HG02852 (cell line): Measurements from ENCODE around the gene DDX39A.
"Not testable (repeated sequence)": the region's sequence is repeated elsewhere in the genome, so short reads cannot be mapped to it uniquely, and the experiment has no call there.

Experiments
- ATAC-seq: cut with Tn5 transposase; IDR thresholded peaks from one replicate; pipeline ENCODE4 v1.9.1; 2021; ENCODE audit warnings: mild to moderate bottlenecking, moderate library complexity; ENCODE audit not compliant: unreplicated experiment

DDX39A gene

DNA sequence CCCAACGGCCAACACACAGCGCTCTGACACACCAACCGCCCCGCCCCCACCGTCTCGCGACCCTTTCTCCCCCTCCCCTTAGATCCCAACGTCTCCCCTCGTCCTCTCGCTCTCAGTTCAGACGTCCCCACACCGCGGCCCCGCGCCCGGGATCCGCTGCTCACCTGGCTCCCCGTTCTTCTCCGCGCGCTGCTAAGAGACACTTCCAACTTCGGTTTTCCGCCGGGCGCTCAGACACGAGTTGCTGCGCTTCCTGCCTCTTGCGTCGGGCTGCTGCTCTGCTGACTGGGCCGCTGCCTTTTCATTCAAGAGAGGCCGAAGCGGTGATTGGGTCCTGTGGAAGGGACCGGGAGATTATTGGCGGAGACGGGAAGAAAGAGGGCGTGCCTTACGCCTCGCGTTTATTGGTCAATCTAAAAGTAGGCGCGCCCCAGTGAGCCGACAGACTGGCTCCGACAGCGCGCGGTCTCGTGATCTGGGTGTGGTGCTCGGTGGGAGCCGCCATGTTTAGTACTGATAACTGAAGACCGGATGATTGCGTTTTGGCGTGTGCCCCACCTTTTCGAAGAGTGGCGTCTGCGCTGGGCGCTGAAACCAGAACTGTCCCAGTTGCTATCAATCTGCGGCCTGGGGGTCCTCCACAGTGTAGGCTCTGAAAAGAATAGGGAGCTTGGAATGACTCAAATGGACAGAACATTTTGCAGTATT lies at the start of gene DDX39A:
DDX39A (minus strand) TSS at position 236 of the 708 bp plus-strand sequence. CDS start 6,121 bp downstream, outside the sequence.
- ATAC-seq: peak; percentile 84

DNA sequence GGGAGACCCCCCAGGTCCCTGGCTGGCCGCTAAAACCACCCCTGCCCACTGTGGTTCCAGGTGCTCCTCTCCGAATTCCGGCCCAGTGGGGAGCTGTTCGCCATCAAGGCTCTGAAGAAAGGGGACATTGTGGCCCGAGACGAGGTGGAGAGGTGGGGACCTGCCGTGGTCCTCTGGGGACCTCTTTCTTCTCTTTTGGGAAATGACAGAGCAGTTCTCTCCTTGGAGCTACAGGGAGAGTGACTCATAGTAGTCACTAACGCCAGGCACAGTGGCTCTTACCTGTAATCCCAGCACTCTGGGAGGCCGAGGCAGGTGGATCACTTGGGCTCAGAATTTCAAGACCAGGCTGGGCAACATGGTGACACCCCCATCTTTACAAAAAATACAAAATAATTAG lies 48.7 kb upstream of the DDX39A start:
- no peak for ATAC-seq

DNA sequence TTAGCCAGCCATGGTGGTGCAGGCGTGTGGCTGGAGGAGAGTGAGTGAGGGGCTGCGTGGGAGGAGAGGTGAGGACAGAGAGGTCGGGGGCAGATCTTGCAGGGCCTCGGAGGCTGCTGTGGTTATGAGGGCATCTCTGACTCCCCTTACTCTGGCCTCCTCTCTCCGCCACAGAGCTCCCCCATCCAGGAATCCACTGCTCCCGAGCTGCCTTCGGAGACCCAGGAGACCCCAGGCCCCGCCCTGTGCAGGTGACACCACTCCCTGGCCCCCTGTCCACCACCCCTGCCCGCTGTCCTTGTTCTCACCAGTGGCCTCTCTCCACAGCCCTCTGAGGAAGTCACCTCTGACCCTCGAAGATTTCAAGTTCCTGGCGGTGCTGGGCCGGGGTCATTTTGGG lies 48.2 kb upstream of the DDX39A start:
- no peak for ATAC-seq

DNA sequence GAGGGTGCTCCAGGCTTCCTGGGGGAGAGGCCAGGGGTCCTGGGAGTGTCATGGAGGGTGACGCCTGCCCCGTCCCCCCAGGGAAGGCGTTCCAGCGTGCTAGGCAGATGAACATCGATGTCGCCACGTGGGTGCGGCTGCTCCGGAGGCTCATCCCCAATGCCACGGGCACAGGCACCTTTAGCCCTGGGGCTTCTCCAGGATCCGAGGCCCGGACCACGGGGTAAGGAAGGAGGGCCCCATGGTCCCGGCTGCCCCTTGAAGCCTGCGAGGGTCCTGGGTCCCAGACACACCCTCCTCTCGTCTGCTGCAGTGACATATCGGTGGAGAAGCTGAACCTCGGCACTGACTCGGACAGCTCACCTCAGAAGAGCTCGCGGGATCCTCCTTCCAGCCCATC lies 44.6 kb upstream of the DDX39A start:
- ATAC-seq: no peak

DNA sequence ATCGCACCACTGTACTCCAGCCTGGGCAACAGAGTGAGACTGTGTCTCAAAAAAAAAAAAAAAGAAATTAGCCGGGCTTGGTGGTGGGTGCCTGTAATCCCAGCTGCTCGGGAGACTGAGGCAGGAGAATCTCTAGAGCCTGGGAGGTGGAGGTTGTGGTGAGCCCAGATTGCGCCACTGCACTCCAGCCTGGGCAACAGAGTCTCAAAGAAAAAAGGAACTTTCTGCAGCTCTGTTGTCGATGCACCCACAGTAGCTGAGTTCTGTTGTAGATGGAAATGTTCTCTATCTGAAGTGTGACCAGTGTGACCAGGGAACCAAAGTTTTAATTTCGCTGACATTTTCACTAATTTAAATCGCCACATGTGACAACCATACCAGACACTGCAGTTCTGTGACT lies 43.3 kb upstream of the DDX39A start:
- not testable (repeated sequence) for ATAC-seq

DNA sequence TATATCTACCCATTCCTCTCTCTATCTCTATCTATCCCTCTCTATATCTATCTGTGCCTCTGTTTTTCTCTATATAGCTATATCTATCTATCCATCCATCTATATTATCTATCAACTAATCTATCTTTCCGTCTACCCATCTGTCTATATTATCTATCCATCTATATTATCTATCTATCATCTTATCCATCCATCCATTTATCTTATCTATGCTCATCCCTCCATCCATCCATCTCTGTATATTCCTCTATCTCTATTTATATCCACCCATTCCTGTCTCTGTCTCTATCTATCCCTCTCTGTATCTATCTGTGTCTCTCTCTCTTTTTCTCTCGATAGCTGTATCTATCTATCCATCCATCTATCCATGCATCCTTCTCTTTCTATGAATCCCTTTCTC lies 41.8 kb upstream of the DDX39A start:
- ATAC-seq: no peak

DNA sequence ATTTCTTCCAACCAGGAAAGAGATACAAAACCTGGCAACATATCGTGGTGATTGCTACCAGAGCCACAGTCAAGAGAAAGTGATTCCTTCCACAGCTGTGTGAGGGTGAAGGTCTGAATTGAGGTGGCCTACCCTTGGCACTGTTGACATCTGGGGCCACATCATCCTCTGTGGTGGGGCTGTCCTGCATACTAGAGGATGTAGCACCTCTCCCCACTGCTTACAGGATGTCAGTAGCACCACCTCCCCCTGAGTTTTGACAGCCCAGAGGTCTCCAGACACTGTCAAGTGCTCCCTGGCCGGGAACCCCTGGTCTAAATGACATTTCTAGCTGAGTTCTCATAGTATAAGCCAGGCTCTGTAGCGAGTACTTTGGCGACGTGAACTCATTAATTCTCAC lies 40.6 kb upstream of the DDX39A start:
- ATAC-seq: no peak

DNA sequence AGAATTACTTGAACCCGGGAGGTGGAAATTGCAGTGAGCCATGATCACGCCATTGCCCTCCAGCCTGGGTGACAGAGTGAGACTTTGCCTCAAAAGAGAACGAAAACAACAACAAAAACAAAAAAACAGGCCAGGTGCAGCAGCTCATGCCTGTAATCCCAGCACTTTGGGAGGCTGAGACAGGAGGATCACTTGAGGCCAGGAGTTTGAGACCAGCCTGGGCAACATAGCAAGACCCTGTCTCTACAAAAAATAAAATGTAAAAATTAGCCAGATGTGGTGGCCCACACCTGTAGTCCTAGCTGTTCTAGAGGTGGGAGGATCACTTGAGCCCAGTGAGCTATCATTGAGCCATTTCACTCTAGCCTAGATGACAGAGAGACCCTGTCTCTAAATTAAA lies 33.2 kb upstream of the DDX39A start:
- not testable (repeated sequence) for ATAC-seq

DNA sequence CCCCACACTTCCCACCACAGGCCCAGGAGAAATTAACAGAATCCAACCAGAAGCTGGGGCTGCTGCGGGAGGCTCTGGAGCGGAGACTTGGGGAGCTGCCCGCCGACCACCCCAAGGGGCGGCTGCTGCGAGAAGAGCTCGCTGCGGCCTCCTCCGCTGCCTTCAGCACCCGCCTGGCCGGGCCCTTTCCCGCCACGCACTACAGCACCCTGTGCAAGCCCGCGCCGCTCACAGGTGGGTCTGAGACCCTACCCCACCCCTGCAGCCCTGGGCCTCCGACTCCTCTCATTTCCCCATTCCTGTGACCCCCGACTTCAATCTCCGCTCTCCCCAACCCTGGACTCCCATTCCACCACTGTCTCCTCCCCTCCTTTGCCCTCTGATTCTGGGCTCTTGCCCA lies 31.7 kb upstream of the DDX39A start:
- no peak for ATAC-seq

DNA sequence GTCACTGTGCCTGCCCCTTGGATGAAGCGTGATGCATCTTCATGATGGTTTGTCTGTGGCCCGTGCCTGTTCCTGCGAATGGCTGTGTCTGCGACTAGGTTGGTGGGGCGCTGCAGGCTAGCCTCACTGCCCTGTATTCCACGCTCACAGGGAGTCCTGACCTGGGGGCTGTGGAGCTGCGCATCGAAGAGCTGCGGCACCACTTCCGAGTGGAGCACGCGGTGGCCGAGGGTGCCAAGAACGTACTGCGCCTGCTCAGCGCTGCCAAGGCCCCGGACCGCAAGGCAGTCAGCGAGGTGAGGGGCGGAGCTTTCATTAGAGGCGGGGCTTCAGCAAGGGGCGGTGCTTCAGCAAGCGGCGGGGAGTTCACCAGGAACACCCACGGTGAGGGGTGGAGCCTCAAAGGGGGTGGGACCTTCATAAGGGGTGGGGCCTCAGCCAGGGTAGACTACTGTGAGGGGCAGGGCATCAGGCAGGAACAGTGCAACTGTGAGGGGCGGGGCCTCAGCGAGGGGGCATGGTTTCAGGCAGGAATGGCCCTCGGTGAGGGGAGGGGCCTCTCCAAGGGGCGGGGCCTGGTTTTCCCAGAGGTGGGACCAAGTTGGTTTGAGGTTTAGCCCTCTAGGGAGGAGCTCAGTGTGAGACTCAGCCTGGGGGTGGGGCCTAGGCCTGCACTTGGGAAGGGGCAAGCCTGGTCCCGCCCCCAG lies 31.2 kb upstream of the DDX39A start:
- ATAC-seq: no peak

DNA sequence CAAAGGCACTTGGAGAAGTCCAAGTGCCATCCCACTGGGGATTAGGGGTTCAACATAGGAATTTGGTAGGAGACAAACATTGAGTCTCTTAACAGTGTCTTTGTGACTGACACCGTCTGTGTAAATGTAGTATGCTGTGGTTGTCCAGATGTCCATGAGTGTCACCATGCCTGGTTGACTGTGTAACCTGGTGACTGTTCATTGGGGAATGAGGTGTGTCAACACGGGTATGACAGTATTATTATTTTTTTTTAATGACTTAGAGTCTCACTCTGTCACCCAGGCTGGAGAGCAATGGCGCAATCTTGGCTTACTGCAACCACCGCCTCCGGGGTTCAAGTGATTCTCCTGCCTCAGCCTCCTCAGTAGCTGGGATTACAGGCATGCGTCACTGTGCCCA lies 30.2 kb upstream of the DDX39A start:
- ATAC-seq: no peak

DNA sequence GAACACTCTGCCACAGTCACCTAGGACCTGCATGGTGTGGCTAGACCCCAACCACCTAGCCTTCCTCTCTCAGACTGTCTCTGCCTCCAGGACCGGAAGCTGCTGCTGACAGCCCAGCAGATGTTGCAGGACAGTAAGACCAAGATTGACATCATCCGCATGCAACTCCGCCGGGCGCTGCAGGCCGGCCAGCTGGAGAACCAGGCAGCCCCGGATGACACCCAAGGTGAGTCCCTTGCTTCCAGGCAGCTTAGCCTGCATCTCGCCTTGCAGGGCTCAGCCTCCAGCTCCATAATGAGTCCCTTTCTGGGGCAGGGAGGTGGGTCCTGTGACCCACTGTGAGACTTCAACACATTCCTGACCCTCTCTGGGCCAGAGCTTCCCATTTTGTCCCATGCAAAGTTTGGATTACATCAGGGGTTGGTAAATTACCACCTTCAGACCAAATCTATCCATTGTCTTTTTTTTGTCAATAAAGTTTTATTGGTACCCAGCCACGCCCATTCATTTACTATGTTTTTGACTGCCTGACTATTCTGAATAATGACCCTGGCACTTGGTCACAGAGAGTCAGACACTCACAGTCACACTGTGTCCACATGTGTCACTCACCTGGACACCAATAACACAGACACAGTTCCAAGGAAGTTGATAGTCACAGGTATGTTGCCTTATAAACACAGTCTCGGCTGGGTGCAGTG lies 27.3 kb upstream of the DDX39A start:
- no peak for ATAC-seq

DNA sequence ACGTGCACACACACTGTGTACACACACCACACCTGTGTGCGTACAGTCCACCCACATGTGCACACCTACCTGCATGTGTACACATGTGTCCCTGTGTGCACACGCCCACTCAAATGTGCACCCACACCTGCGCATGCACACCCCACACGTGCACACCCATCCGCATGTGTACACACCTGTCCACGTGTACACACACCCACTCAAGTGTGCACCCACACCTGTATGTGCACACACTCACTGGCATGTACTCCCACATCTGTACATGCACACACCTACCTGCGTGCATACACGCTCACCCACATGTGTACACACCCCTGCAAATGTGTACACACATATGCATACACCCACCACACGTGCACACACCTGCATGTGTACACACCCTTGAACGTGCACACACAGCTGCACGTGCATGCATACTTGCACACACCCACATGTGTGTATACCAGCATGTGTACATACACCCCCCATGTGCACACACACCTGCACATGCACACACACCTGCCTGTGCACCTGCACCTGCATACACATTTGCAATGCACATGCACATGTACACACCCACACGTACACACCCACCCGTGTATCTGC lies 24.6 kb upstream of the DDX39A start:
- ATAC-seq: no peak

DNA sequence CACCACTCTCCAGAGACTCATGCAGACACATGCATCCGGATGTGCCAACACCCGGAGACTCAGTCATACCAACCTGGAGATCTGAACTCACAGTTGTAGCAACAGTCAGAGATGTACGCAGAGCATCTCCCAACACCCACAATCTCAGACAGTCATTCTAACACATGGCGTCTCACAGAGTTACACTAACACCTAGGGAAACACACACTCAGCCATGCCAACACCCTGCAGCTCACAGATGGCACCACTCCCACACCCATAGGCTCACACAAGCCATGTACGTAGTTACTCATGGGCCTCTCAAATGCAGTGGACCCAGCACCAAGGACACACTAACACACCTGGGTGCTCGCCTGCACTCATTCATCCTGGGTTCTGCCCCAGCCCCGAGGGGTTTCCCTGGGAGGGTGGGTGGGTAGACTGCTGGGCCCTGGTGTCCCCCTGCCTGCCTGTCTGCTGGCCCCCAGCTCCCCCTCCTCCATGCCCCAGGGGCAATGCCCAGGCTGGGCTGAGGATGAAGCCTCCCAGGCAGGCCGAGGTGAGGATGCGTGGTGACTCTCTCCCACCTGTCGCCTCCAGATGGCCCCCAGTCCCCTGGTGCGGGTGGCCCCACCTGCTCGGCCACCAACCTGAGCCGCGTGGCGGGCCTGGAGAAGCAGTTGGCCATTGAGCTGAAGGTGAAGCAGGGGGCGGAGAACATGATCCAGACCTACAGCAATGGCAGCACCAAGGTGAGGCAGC lies 23.9 kb upstream of the DDX39A start:
- no peak for ATAC-seq

DNA sequence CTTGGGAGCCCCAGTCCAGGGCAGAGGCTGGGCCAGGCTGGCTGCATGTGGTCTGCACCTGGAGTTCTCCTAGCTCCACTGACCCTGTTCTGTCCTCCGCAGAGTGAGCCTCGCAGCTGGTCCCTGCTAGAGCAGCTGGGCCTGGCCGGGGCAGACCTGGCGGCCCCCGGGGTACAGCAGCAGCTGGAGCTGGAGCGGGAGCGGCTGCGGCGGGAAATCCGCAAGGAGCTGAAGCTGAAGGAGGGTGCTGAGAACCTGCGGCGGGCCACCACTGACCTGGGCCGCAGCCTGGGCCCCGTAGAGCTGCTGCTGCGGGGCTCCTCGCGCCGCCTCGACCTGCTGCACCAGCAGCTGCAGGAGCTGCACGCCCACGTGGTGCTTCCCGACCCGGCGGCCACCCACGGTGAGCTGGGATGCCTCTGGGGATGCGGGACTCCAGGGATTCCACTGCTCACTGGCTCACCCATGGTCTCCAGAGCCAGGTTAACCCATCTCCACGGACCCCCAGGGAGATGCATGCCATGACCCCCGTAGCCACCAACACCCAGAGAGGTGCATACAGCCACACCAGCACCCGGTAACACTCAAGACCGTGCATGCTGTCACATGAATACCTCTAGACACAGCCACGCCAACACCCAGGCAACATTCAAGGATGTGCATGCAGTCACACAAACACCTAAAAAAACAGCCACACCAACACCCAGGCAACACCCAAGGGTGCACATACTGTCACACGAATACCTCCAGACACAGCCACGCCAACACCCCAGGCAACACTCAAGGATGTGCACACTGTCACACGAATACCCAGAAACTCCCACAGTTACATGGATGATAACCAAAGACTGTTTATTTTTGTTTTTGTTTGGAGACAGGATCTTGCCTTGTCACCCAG lies 22.1 kb upstream of the DDX39A start:
- no peak for ATAC-seq

DNA sequence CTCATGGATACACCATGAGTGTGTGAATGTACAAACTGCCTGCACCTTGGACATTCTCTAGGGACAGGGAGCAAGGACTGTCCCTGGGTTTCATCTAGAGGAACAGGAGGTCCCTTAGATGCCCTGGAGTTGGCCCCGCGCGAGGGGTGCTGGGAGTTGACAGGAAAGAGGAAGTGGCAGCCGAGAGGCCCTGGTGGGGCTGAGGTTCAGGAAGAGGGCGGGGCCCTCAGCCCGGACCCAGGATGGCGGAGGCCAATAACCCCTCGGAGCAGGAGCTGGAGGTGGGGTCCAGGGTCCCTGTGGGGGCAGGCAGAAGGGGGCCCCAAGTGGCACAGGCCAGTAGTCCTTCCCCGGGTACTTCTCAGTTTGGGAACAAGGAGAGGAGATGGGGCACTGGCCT lies 20.9 kb upstream of the DDX39A start:
- ATAC-seq: peak; percentile 89

DNA sequence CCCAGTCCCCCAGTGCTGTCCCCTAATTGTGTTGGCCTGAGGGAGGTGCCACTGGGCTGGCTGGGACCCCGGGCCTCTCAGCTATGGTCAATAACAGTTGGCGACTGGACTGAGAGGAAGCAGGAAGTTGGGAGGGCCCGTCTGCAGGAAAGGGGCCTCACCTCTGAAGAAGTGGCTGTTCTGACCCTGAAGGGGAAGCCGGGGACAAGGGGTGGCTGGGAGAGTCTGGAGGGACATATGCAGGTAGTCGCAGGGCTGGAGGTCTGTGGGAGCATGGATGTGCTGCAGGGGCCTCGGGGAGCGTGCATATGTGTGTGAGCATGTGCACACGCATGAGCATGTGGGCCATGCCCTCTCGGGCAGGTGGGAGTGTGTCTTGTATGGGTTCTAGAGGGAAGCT lies 19.9 kb upstream of the DDX39A start:
- ATAC-seq: no peak

DNA sequence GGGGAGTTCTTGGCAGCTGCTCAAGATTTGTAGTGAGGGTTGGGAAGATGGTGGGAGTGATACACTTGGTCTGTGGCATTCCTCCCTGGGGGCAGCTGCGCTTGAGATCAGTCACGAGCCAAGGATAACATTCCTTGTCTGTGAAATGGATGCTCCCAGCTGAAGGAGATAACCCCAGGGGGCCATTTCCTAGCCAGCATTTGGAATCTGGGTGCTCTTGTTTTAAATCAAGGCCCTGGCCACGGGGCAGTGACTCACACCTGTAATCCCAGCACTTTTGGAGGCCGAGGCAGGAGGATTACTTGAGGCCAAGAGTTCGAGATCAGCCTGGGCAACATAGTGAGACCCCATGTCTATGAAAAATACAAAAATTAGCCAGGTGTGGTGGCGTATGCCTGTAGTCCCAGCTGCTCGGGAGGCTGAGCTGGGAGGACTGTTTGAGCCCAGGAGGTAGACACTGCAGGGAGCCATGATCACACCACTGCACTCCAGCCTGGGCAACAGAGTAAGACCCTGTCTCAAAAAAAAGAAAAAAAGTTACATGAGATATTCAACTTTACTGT lies 18.5 kb upstream of the DDX39A start:
- no peak for ATAC-seq

DNA sequence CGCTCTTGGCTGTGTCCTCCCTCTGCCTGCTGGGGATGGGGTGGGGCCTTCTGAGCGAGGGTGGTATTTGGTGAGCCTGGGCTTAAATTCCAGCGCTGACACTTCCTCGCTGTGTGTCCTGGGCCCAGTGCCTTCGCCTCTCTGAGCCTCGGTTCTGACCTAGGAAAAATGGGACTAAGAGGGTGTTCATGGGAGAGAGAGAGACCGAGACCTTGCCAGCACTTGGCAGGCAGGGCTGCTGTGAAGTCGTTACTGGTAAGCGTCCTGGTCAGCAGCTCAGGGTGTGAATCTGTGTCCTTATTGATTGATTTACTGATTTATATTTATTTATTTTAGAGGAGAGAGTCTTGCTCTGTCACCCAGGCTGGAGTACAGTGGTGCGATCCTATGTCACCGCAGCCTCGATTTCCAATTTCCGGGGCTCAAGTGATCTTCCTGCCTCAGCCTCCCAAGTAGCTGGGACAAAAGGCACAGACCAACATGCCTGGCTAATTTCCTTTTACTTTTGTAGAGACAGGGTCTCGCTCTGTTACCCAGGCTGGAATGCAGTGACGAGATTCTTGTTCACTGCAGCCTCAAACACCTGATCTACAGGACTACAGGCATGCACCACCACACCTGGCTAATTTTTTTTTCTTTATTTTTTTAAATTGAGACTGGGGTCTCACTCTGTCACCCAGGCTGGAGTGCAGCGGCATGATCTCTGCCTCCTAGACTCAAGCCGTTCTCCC lies 16.3 kb upstream of the DDX39A start:
- no peak for ATAC-seq
